GM12864 (cell line): ENCODE results near the gene APP.

Experiments
- DNase-seq: peaks from one replicate; pipeline ENCODE4 v3.0.0-alpha.2; 2011; ENCODE audit warnings: low read depth
- H3K4me3 ChIP-seq: 2 replicates; pipeline ENCODE4 v1.5.1; 2011; ENCODE audit warnings: mild to moderate bottlenecking, low read depth, low read length, control low read depth
- CTCF ChIP-seq: IDR thresholded peaks from 2 replicates; pipeline ENCODE4 v1.5.1; 2011; ENCODE audit warnings: low read depth, mild to moderate bottlenecking, moderate library complexity, low read length, control low read depth, inconsistent platforms; ENCODE audit errors: missing control alignments

Gene APP

GRCh38 chr21:26165331-26165730 lies 5.2 kb downstream of the APP start:
- TF ChIP-seq CTCF = no peak
- H3K4me3 ChIP-seq = no peak overlapping the region
- no peak for DNase-seq

DNA sequence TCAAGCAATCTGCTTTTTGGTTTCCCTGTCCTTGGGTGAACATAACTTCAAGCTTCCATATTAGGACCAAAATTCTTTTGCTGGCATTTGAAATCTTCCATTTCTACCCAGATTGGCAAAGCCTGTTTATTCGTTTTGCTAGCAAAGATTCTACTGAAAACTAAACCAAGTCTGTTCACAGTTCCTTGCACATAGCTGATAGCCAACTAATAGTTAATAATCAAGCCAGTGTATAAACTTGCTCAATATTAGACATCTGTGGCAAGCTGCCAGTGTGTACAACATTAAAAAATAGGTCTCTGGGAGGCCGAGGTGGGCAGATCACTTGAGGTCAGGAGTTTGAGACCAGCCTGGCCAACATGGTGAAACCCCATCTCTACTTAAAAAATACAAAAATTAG lies 6.3 kb downstream of the APP start:
- DNase-seq = no peak
- TF ChIP-seq CTCF = no peak
- H3K4me3 ChIP-seq = no peak overlapping the region

GRCh38 chr21:26162081-26162480 lies 8.5 kb downstream of the APP start:
- TF ChIP-seq CTCF = no peak
- no peak for DNase-seq

DNA sequence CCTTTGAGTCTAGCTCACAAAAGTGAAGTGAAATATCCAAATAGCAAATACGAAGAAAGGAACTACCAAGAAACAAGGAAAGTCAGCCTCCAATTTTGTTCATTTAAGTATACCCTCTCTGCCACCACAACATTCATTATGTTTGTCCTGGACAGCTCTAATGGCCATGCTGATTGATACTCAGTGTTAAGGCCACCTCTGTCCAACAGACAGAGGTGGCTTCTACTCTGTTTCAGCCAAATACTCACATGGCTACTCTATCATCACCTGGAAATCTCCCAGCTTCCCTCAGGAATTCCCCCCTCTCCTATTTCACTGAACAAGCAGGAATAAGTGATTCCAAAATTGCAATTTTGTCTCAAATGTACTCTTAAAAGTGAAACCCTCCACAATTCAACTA lies 10.7 kb downstream of the APP start:
- no peak for TF ChIP-seq CTCF
- no peak overlapping the region for H3K4me3 ChIP-seq
- no peak for DNase-seq

More at GRCh38 chr21:26162081-26162480, 8.5 kb downstream of the APP start:
- no peak overlapping the region for H3K4me3 ChIP-seq

DNA sequence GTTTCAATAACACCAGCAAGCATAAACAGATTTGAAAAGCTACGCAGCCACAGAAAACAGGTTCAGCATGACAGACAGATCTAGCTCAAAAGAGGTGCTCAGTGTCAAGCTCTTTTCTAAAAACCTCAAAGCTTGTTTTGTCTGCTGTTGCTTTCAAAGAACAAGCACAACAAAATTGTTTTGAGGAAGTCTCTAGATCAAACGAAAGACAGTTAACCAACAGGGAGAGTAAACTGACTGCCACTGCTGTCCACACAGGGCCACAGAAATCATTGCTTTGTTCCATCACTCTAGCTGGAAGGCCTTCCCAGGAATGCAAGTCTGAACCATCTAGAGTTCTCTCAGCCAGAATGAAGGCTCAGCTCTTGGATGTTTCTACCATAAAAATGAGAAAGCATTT lies 12.8 kb downstream of the APP start:
- TF ChIP-seq CTCF = no peak
- no peak for DNase-seq
- H3K4me3 ChIP-seq = no peak overlapping the region

GRCh38 chr21:26154753-26155152 lies 15.8 kb downstream of the APP start:
- DNase-seq = no peak
- no peak overlapping the region for H3K4me3 ChIP-seq
- TF ChIP-seq CTCF = no peak

DNA sequence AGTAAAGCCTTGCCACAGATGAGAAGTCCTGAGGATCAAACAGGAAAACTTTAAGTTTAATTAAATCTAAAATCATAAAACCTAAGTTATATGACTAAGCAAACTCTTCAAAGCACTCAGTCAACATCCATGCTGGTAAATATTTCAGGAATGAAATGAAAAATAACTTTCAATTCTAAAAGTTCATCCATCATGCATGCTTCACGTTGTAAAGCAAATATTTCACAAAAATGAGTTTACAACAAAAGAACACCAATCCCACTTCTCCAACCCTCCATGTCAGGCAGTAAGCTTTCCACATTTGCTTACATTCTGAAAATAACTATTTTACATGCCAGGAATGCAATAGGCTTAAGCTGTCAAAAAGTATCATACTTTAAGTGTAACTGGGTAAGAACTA lies 16.8 kb downstream of the APP start:
- no peak for TF ChIP-seq CTCF
- DNase-seq = no peak

More for the DNA sequence above, 16.8 kb downstream of the APP start:
- H3K4me3 ChIP-seq = no peak overlapping the region
